Subcutaneous adipose tissue (tissue), 4 donors: ENCODE results near the gene RAPGEF4. TPM values are rescaled to one million over a fixed set of nuclear protein-coding genes. Genes with fewer than 3 reads are reported as not detected.

Experiments
- CTCF ChIP-seq: fragments of 450-650 bp; IDR thresholded peaks from one replicate; pipeline ENCODE4 v1.5.1; 2016; ENCODE audit warnings: low read depth, mild to moderate bottlenecking, control low read depth, antibody characterized with exemption, moderate library complexity
- total RNA-seq, 4 donors: library from RNA; depleted of rRNA; stranded (reverse); fragments of >200 nt; gene quantifications; one replicate each; pipeline ENCODE4 v1.1.0, GENCODE V29; 2016

RAPGEF4 gene
- total RNA-seq, 4 donors from 2014 or later: 7.0 to 15.0 (median 11.2) TPM

GRCh38 chr2:172742931-172743540 is 7.4 kb downstream of the RAPGEF4 start:
- no peak for TF ChIP-seq CTCF

- TF ChIP-seq CTCF: no peak
These were observed 8.3 kb downstream of the RAPGEF4 start for GRCh38 chr2:172743898-172744297.

GRCh38 chr2:172745636-172746035 is 10.0 kb downstream of the RAPGEF4 start:
- no peak for TF ChIP-seq CTCF

- no peak for TF ChIP-seq CTCF
These were observed 13.7 kb downstream of the RAPGEF4 start for GRCh38 chr2:172749388-172749787.

- no peak for TF ChIP-seq CTCF
These were observed 15.9 kb downstream of the RAPGEF4 start for GRCh38 chr2:172751564-172751963.

GRCh38 chr2:172753610-172754009 is 18.0 kb downstream of the RAPGEF4 start:
- TF ChIP-seq CTCF: no peak

GRCh38 chr2:172759441-172759840 is 23.8 kb downstream of the RAPGEF4 start:
- TF ChIP-seq CTCF: no peak
